ENCODE results near the gene MXI1.
"Not testable (repeated sequence)": the region's sequence is repeated elsewhere in the genome, so short reads cannot be mapped to it uniquely, and the experiment has no call there.

Gene MXI1

GRCh38 chr10:110324805-110325280 lies 117.4 kb downstream of the MXI1 start:
- DNase-seq: no peak

- DNase-seq: no peak
These were observed 119.1 kb downstream of the MXI1 start for GRCh38 chr10:110326351-110327032.

DNA sequence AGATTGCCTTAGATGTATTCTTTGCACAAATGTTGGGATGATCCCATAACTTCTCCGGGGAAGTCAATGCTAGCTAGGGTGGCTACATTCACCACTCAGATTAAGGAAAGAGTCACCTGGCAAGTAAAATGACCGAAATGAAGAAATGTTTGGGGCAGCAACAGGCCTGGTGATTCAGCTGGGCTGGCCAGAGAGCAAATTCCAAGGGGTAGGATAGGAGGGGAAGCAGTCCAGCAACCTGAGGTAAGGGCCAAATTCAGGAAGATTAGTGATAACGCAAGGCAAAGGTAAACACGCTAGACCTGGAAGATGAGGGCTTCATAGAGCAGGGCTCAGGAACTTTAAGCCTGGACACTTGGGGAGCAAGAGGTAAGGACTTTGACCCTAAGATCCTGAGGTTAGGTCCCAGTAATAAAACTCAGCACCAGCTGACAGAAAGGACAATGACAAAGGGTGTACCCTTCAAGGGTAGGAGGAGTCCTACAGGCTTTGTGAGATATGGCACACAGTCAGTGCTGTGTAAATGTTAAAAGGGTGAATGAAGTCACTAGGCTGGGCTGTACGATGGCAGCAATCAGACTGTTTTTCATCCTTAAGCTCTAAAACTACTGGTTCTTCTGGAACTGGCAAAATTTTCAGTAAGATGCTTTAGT lies 120.0 kb downstream of the MXI1 start:
- no peak for DNase-seq

DNA sequence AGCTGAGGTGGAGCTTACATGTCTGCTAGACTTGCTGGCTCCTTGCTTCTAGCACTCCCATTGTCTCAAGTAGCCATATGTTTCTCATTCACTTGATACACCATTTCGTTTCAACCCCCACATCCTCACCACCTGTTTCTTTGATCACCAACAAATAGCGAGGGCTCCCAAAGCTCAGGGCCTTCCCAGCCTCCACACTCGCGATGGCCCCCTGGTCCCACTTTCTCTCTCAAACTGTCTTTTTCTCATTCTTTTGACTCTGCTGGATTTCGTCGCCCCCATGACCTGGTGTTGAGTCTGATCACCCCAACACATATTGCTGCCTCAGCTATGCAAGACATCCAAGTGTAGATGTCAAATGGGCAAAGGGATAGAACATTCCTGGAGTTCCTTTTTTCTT lies 123.3 kb downstream of the MXI1 start:
- DNase-seq: no peak

GRCh38 chr10:110331226-110331795 lies 123.9 kb downstream of the MXI1 start:
- not testable (repeated sequence) for DNase-seq

DNA sequence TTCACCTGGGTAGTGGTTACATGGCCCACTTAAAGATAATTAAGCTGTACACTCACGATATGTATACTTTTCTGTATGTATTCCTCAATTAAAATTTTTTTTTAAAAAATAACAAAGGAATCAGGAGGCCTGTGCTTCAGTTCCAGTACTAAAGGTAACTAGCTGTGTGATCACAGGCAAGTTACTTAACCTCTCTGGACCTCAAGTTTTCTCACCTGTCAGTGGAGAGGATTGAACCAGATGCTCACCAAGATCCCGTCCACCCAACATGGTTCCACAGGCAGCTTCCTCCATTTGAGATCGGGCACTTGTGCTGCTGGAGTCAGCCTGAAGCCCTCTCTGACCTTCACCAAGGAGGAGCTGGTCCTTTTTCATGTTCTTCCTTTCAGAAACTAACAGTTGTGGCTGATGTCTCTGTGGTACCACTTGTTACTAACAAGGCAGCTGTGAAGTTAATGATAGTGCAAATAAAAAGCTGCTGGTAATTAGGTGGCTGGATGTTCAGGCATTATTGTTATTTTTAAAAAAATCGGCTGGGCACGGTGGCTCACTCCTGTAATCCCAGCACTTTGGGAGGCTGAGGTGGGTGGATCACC lies 126.8 kb downstream of the MXI1 start:
- no peak for DNase-seq

GRCh38 chr10:110335314-110336064 lies 128.1 kb downstream of the MXI1 start:
- no peak for DNase-seq

DNA sequence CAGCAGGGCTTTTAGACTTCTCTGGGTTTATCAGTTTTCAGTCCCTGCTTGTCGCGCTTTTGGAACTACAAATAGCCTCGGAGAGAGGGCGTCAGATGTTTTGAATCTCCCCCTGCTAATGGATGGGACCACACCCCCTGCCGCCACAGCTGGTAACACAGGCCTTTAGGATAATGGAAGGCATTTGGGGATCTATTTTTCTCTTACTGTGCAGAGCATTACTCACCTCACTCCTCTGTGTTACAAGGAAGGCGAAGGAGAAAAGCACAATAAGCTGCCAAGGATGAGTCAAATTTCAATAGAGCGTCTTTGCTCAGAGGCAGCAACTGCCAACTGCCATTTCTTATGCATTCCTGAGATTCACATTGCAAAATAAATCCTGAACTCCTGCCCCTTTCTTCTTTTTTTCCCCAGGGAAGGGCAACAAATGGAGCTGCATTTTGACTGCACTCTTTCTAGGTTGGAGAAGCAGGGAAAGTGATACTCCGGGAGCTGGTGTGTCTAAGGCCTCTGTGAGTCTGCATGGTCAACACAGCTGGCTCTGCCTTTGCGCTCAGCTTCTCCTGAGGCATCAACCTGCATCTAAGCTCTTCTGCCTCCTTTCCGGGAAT lies 128.8 kb downstream of the MXI1 start:
- DNase-seq: peak; percentile 35

Measured in NCI-H2227 treated with DMSO at 0.1 percent for 48 hours (cell line).